BLaER1 treated with 17β-estradiol and CSF1 and Interleukin-3, amounts not matched to agents 10 nM and 100 nM (cell line): ENCODE results near the gene ARHGEF25.

ENCODE experiments used
- H3K27ac ChIP-seq, 11 experiments: shearing (Covaris generic); formaldehyde crosslinking; 2 replicates each; pipeline ENCODE4 v1.8.1; 2022
- H3K27me3 ChIP-seq, 11 experiments: shearing (Covaris generic); formaldehyde crosslinking; 2 replicates each; pipeline ENCODE4 v1.8.1; 2022
- H3K36me3 ChIP-seq, 11 experiments: shearing (Covaris generic); formaldehyde crosslinking; 2 replicates each; pipeline ENCODE4 v1.8.1; 2022
- H3K4me1 ChIP-seq, 10 experiments: shearing (Covaris generic); formaldehyde crosslinking; 2 replicates each; pipeline ENCODE4 v1.8.1; 2022
- H3K4me2 ChIP-seq, 11 experiments: shearing (Covaris generic); formaldehyde crosslinking; 2 replicates each; pipeline ENCODE4 v1.8.1; 2022
- H3K4me3 ChIP-seq, 10 experiments: shearing (Covaris generic); formaldehyde crosslinking; 2 replicates each; pipeline ENCODE4 v1.8.1; 2022
- H3K9ac ChIP-seq, 11 experiments: shearing (Covaris generic); formaldehyde crosslinking; 2 replicates each; pipeline ENCODE4 v1.8.1; 2022
- H3K9me3 ChIP-seq, 11 experiments: shearing (Covaris generic); formaldehyde crosslinking; replicated peaks in 1 of 11; 2 replicates each; pipeline ENCODE4 v1.8.1; 2022
- H4K20me1 ChIP-seq, 11 experiments: shearing (Covaris generic); formaldehyde crosslinking; 2 replicates each; pipeline ENCODE4 v1.8.1; 2022
- Cebpa-rat ChIP-seq, 11 experiments: shearing (Covaris generic); IDR thresholded peaks; 2 replicates each; pipeline ENCODE4 v1.8.1; 2022

Gene ARHGEF25

DNA sequence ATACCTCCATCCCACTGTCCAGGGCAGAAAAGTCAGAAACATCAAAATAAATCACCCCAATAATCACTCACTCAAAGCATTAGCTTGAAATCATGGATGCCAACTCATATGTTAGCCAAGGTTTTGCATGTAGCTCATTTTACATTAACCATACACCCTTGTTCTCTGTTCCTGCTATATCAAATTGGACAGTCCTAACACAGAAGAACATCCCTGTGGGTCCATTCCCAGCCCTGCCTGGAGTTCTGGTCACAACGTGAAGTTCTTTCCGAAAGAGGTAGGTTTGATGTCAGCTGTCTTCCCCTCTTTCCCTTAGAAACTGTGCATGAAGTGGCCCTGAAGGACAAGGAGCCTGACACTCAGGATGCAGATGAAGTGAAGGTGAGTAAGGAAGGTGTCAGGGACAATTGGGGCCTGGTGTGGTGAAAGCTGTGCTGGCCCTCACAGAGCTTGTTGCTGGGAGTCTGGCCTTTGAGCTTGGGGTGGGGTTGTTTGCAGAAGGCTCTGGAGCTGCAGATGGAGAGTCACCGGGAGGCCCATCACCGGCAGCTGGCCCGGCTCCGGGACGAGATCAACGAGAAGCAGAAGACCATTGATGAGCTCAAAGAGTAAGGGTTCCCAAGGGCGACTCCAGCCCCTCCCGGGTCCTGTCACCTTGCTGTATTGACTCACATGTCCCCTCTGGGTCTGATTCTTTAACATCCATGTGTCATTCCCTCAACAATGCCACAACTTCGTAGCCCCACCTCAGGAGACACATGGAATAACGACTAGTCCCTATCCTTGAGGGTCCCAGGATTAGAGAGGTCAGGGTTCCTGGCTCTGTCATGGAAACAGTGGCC lies 35.2 kb upstream of the ARHGEF25 start:
- no peak overlapping the region for H3K27ac ChIP-seq
- H3K36me3 ChIP-seq, result no peaks in the 10 kb centered on the region
- no peaks in the 10 kb centered on the region for H3K9me3 ChIP-seq
- no peaks in the 10 kb centered on the region for H3K27me3 ChIP-seq
- H3K4me1 ChIP-seq, result no peaks in the 10 kb centered on the region
- H4K20me1 ChIP-seq, result no peaks in the 10 kb centered on the region
- H3K4me2 ChIP-seq, result no peak overlapping the region
- no peak overlapping the region for H3K4me3 ChIP-seq
- TF ChIP-seq Cebpa-rat (IDR thresholded peaks at IDR 0.05), result no peak
- H3K9ac ChIP-seq, result no peak overlapping the region

DNA sequence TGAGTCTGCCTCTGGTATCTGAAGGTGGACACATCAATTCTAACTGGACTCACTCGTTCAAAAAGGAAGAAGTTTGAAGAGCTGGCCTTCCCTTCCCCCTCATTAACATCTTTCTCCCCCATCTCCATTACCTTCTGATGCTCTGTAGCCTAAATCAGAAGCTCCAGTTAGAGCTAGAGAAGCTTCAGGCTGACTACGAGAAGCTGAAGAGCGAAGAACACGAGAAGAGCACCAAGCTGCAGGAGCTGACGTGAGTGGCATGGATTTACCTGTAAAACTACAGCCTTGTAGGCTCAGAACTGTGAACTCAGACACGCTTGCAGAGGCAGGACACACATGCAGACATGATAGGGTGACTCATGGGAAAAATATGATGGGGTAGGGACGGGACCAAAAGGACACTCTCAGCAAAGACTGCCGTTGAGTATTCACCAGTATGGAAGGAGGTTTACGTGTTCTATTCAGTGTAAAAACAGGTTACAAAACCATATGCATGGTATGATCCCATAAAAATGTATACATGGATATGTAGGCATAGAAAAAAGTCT lies 34.5 kb upstream of the ARHGEF25 start:
- no peak for TF ChIP-seq Cebpa-rat (IDR thresholded peaks at IDR 0.05)
- H3K9me3 ChIP-seq, result no peaks in the 10 kb centered on the region
- H3K4me3 ChIP-seq, result no peak overlapping the region
- H3K27ac ChIP-seq, result no peak overlapping the region
- no peaks in the 10 kb centered on the region for H3K4me1 ChIP-seq
- no peaks in the 10 kb centered on the region for H3K27me3 ChIP-seq
- H4K20me1 ChIP-seq, result no peaks in the 10 kb centered on the region
- H3K4me2 ChIP-seq, result no peak overlapping the region
- no peak overlapping the region for H3K9ac ChIP-seq
- H3K36me3 ChIP-seq, result no peaks in the 10 kb centered on the region

DNA sequence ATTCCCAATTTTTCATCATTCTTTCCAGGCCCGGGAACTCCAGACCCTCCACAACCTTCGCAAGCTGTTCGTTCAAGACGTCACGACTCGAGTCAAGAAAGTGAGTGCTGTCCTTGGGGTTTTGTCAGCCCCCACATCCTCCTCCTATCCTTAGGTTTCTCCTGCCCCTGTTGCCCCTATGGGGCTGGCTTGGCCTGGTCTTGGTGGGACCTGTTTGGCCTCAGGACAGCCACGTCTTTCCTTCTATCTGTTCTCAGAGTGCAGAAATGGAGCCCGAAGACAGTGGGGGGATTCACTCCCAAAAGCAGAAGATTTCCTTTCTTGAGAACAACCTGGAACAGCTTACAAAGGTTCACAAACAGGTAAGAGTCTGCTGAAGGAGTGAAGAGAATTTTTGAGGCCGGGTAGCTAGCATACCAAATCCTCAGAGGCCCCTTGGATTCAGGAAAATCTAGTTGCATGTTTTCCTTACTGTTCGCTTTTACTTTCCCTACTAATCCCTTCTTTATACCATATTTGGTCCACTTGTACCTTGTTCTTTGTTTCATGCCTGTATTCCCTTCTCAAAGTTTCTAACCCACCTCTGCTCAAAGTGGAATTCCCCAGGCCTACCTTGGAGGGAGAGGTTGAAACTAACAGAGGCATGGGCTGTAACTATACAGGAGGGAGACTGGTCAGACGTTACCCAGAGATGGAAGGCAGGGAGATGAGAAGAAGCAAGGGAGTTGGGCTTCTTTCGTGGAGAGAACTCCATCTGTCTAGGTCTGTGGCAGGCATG lies 33.1 kb upstream of the ARHGEF25 start:
- Histone ChIP-seq H4K20me1 (no peaks in the 10 kb centered on the region; a peak in 1 of 22 replicates), H3K4me2 (no peak overlapping the region), H3K4me1 (no peaks in the 10 kb centered on the region), H3K9ac (no peak overlapping the region), H3K36me3 (no peaks in the 10 kb centered on the region), H3K9me3 (no peaks in the 10 kb centered on the region), H3K27ac (no peak overlapping the region), H3K27me3 (no peaks in the 10 kb centered on the region), H3K4me3 (no peak overlapping the region)
- TF ChIP-seq Cebpa-rat (IDR thresholded peaks at IDR 0.05), result no peak

DNA sequence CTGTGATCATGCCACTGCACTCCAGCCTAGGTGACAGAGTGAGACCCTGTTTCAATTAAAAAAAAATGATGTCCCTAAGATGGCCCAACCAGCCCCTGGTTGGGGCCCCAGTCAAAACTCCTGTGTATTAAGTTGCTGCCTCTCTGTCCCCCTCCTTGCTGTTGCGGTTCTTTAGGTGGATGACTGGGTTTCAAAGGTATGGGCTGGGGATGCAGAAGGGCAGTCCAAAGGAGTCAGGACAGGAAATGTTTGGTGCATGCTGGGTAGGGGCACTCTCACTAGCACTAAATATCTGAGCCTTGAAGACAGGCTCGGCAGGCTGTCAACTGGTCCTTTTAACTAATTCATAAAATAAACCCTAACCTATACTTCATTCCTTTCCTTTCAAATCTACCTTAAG lies 32.2 kb upstream of the ARHGEF25 start:
- TF ChIP-seq Cebpa-rat (IDR thresholded peaks at IDR 0.05), result no peak
- Histone ChIP-seq H3K9ac (no peak overlapping the region), H3K27ac (no peak overlapping the region), H4K20me1 (no peaks in the 10 kb centered on the region; a peak in 1 of 22 replicates), H3K27me3 (no peaks in the 10 kb centered on the region), H3K4me3 (no peak overlapping the region), H3K9me3 (no peaks in the 10 kb centered on the region), H3K4me1 (peaks cover 0 to 3% (median 0%) of the 10 kb centered on the region in 10 experiments; a peak in 1 of 20 replicates), H3K36me3 (no peaks in the 10 kb centered on the region), H3K4me2 (no peak overlapping the region)

DNA sequence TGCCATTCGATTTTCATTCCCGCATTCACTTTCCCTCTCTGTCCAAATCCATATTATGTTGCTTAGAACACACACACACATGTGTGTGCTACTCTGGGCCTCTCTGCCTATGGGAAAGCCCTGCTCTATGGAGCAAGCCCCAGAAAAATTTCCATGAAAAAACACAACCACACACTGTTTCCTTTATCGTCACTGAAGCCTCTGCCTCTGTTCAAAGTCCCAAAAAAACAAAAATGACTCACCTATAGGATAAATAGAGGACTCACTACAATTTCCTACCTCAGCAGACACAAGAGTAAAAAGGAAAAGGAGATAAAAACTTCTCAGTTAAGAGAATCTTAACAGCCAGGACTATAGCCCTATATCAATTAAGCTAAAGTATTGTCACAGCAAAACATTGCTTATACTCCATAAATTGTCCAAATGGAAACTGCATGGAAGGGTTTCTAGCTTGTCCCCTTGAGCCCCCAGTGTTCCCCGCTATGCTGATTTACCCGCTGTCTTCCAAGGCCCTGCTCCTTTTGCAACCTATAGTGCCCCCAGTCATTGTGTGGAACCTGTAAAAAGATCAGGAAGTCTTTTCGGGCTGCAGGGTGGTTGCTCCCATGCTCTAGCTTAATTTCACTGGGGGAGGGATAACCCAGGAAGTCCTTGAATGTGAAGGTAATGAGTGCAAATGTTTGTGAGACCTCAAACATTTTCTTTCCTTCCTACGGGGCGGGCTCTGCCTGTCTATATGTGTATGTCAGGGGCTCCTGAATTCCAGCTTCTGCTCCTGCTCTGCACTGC lies 31.4 kb upstream of the ARHGEF25 start:
- no peaks in the 10 kb centered on the region for H3K27me3 ChIP-seq
- no peaks in the 10 kb centered on the region; a peak in 1 of 22 replicates for H4K20me1 ChIP-seq
- H3K36me3 ChIP-seq, result no peaks in the 10 kb centered on the region
- no peak for TF ChIP-seq Cebpa-rat (IDR thresholded peaks at IDR 0.05)
- H3K4me2 ChIP-seq, result no peak overlapping the region
- H3K9me3 ChIP-seq, result no peaks in the 10 kb centered on the region
- H3K27ac ChIP-seq, result no peak overlapping the region
- H3K4me3 ChIP-seq, result no peak overlapping the region
- H3K4me1 ChIP-seq, result peaks cover 0 to 8% (median 4%) of the 10 kb centered on the region in 10 experiments; a peak in 10 of 20 replicates
- no peak overlapping the region for H3K9ac ChIP-seq

DNA sequence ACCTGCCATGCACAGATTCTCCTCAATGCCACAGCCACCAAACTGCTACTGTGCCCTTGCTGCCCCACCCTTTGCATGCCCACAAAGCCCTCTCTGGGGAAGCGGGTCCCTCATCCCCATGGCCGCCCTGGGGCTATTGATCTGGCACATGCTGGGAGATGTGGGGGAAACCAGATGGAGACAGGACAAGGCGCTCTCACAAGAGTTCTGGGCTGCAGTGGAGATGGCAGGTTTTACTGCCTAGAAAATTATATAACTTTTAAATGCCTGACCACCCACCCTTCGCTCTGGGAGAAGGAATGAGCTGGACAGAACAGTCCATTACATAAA lies 30.8 kb upstream of the ARHGEF25 start:
- Histone ChIP-seq H3K27me3 (no peaks in the 10 kb centered on the region; a peak in 1 of 22 replicates), H3K36me3 (no peaks in the 10 kb centered on the region), H3K4me2 (no peak overlapping the region)

DNA sequence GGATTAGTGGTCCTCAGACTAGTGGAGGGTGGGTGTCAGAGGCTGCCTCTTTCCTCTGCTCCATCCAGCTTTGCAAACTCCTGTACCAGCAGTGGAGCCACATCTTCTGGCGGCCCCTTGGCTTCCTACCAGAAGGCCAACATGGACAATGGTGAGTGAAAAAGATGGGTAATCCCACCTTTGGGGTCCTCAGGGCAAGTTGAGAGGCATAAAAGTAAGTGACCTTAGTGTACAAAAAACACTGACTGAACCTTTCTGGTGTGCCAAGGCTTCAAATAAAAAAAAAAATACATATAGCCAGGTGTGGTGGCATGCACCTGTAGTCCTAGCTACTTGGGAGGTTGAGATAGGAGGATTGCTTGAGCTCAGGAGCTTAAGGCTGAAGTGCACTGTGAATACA lies 29.4 kb upstream of the ARHGEF25 start:
- H3K4me3 ChIP-seq, result no peak overlapping the region
- no peaks in the 10 kb centered on the region; a peak in 2 of 22 replicates for H4K20me1 ChIP-seq
- no peak overlapping the region for H3K9ac ChIP-seq
- H3K9me3 ChIP-seq, result no peaks in the 10 kb centered on the region
- no peaks in the 10 kb centered on the region; a peak in 1 of 22 replicates for H3K27me3 ChIP-seq
- no peak for TF ChIP-seq Cebpa-rat (IDR thresholded peaks at IDR 0.05)
- H3K4me1 ChIP-seq, result peaks cover 0 to 14% (median 5%) of the 10 kb centered on the region in 10 experiments; a peak in 10 of 20 replicates
- no peaks in the 10 kb centered on the region for H3K36me3 ChIP-seq
- no peak overlapping the region for H3K27ac ChIP-seq
- no peak overlapping the region for H3K4me2 ChIP-seq

More for the DNA sequence above, 30.8 kb upstream of the ARHGEF25 start:
- no peaks in the 10 kb centered on the region; a peak in 1 of 22 replicates for H4K20me1 ChIP-seq
- no peaks in the 10 kb centered on the region for H3K9me3 ChIP-seq
- no peak overlapping the region for H3K4me3 ChIP-seq
- no peak overlapping the region for H3K9ac ChIP-seq
- peaks cover 0 to 13% (median 5%) of the 10 kb centered on the region in 10 experiments; a peak in 10 of 20 replicates for H3K4me1 ChIP-seq
- no peak overlapping the region for H3K27ac ChIP-seq
- no peak for TF ChIP-seq Cebpa-rat (IDR thresholded peaks at IDR 0.05)

DNA sequence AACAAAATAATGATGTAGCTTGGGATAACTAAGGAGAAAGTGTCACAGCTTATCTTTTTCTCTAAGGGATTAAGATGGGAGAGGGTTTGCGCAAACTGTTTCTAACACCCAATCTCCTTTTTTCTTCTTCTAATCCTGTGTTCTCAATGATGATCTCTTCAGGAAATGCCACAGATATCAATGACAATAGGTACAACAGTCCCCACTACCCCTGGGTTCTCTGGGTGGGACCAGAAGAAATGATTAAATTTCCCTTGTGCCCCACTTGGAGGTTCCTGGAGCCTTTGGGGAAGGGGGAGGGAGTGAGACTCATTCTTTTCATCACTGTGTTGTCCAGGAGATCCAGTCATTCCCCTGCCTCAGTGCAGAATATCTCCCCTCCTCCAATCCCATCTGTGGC lies 28.8 kb upstream of the ARHGEF25 start:
- TF ChIP-seq Cebpa-rat (IDR thresholded peaks at IDR 0.05), result no peak
- peaks cover 0 to 14% (median 5%) of the 10 kb centered on the region in 10 experiments; a peak in 10 of 20 replicates for H3K4me1 ChIP-seq
- H3K27ac ChIP-seq, result no peak overlapping the region
- no peaks in the 10 kb centered on the region; a peak in 1 of 22 replicates for H3K27me3 ChIP-seq
- no peaks in the 10 kb centered on the region for H3K9me3 ChIP-seq
- H4K20me1 ChIP-seq, result no peaks in the 10 kb centered on the region; a peak in 2 of 22 replicates
- H3K36me3 ChIP-seq, result no peaks in the 10 kb centered on the region
- no peak overlapping the region for H3K4me2 ChIP-seq
- no peak overlapping the region for H3K9ac ChIP-seq
- H3K4me3 ChIP-seq, result no peak overlapping the region
